Measurements from ENCODE around the gene HEATR9. TPM values are rescaled to one million over a fixed set of nuclear protein-coding genes. Genes with fewer than 3 reads are reported as not detected.

HEATR9 gene
- total and polyA plus RNA-seq, 12 donors = not detected

- ATAC-seq (peak in 5 of 8 donors; percentile 49 to 65 (median 58)), DNase-seq (peak in 1 of 2 donors; percentile 38)
- intact Hi-C loops (cut with DNase I) = loop anchor here in 2 of 10 donors (5.0 to 10.0 kb wide), 2 partner anchors 95 to 298 kb away; partner anchors contain the start of gene LYZL6 (in 1 of the 2)
- peak; percentile 40 to 80 (median 76) for TF ChIP-seq CTCF (IDR thresholded peaks at IDR 0.05)
- H3K9me3 ChIP-seq = no peaks in the 10 kb centered on the region
- H3K27ac ChIP-seq = no peak overlapping the region
- peaks cover 0 to 92% (median 19%) of the 10 kb centered on the region in 9 donors for H3K36me3 ChIP-seq
- H3K4me1 ChIP-seq = peaks cover 0 to 9% (median 0%) of the 10 kb centered on the region in 9 donors
- 72 to 76% methylated on average over 7 of the region's 7 CpGs for WGBS, 2 donors
- H3K4me3 ChIP-seq = no peak overlapping the region
- H3K27me3 ChIP-seq = no peaks in the 10 kb centered on the region
Observed at GRCh38 chr17:35849469-35850348, 19.0 kb downstream of the HEATR9 start.

GRCh38 chr17:35847633-35848373 is 20.9 kb downstream of the HEATR9 start:
- no peak for TF ChIP-seq CTCF (IDR thresholded peaks at IDR 0.05)
- Histone ChIP-seq H3K36me3 (peaks cover 0 to 97% (median 37%) of the 10 kb centered on the region in 9 donors), H3K27ac (peak overlapping the region in 2 of 10 donors; percentile 25 to 45), H3K27me3 (no peaks in the 10 kb centered on the region), H3K4me3 (no peak overlapping the region), H3K9me3 (no peaks in the 10 kb centered on the region), H3K4me1 (peaks cover 0 to 9% (median 0%) of the 10 kb centered on the region in 9 donors)
- DNase-seq = no peak
- intact Hi-C loops (cut with DNase I) = loop anchor here in 1 of 10 donors (5.0 kb wide), 1 partner anchor 299 kb away; no protein-coding TSS in a partner anchor
- 73 to 77% methylated on average over 4 of the region's 4 CpGs for WGBS, 2 donors
- ATAC-seq = peak in 1 of 8 donors; percentile 49

GRCh38 chr17:35847006-35847405 is 21.7 kb downstream of the HEATR9 start:
- ATAC-seq (no peak), DNase-seq (no peak)
- TF ChIP-seq CTCF (IDR thresholded peaks at IDR 0.05) = no peak
- 76 to 84% methylated on average over 2 of the region's 2 CpGs for WGBS, 2 donors
- no peak overlapping the region for H3K4me3 ChIP-seq
- intact Hi-C loops (cut with DNase I) = loop anchor here in 1 of 10 donors (5.0 kb wide), 1 partner anchor 300 kb away; no protein-coding TSS in a partner anchor
- H3K27ac ChIP-seq = peak overlapping the region in 2 of 10 donors; percentile 25 to 45
- peaks cover 0 to 97% (median 45%) of the 10 kb centered on the region in 9 donors for H3K36me3 ChIP-seq
- H3K4me1 ChIP-seq = peaks cover 0 to 9% (median 0%) of the 10 kb centered on the region in 9 donors
- no peaks in the 10 kb centered on the region for H3K9me3 ChIP-seq
- H3K27me3 ChIP-seq = no peaks in the 10 kb centered on the region
